ENCODE data around the gene SHQ1.

The SHQ1 gene

GRCh38 chr3:72761410-72761809 lies 86.8 kb downstream of the SHQ1 start:
- no peaks in the 10 kb centered on the region for H3K9me3 ChIP-seq (ENCODE audit: insufficient read depth, low read depth, low read length)
- H3K79me2 ChIP-seq (ENCODE audit: insufficient read depth, low read length) = no peaks in the 10 kb centered on the region
- TF ChIP-seq EZH2phosphoT487 (IDR thresholded peaks at IDR 0.05; ENCODE audit: borderline replicate concordance) (no peak), CTCF (conservative IDR thresholded peaks at IDR 0.05; ENCODE audit: low read length) (no peak)
- H3F3A ChIP-seq (ENCODE audit: low read depth) = no peaks in the 10 kb centered on the region
- no peak overlapping the region for H3K9ac ChIP-seq (ENCODE audit: low read depth, low read length, poor library complexity, severe bottlenecking)
- H3K4me1 ChIP-seq (ENCODE audit: insufficient read depth, low read length, poor library complexity, severe bottlenecking) = peaks cover 11% of the 10 kb centered on the region
- H3K36me3 ChIP-seq (ENCODE audit: insufficient read depth, low read length) = peaks cover 4% of the 10 kb centered on the region; the same call in 1 of the 2 replicates
- H2AFZ ChIP-seq (ENCODE audit: low read length) = no peak overlapping the region
- H3K9me2 ChIP-seq (replicated peaks; ENCODE audit: low read depth, low read length) = no peaks in the 10 kb centered on the region
- peaks cover 4% of the 10 kb centered on the region for H4K20me1 ChIP-seq (ENCODE audit: insufficient read depth, low read length, poor library complexity, severe bottlenecking)
- H3K4me3 ChIP-seq (ENCODE audit: low read length, poor library complexity, severe bottlenecking) = no peak overlapping the region
- no peak overlapping the region for H3K4me2 ChIP-seq (ENCODE audit: low read depth, low read length, poor library complexity, severe bottlenecking)
- H3K27me3 ChIP-seq (ENCODE audit: insufficient read depth, low read length, poor library complexity, severe bottlenecking) = no peaks in the 10 kb centered on the region

- TF ChIP-seq CTCF (conservative IDR thresholded peaks at IDR 0.05; ENCODE audit: low read length) (no peak), EZH2phosphoT487 (IDR thresholded peaks at IDR 0.05; ENCODE audit: borderline replicate concordance) (no peak)
These were observed 88.0 kb downstream of the SHQ1 start for GRCh38 chr3:72760225-72760624.

GRCh38 chr3:72756900-72757299 lies 91.3 kb downstream of the SHQ1 start:
- Histone ChIP-seq H2AFZ (ENCODE audit: low read length) (no peak overlapping the region), H3K27me3 (ENCODE audit: insufficient read depth, low read length, poor library complexity, severe bottlenecking) (no peaks in the 10 kb centered on the region), H3K9me2 (replicated peaks; ENCODE audit: low read depth, low read length) (no peaks in the 10 kb centered on the region), H3K9me3 (ENCODE audit: insufficient read depth, low read depth, low read length) (no peaks in the 10 kb centered on the region), H3F3A (ENCODE audit: low read depth) (no peaks in the 10 kb centered on the region), H3K79me2 (ENCODE audit: insufficient read depth, low read length) (no peaks in the 10 kb centered on the region), H3K4me3 (ENCODE audit: low read length, poor library complexity, severe bottlenecking) (peak overlapping the region; percentile 42), H3K36me3 (ENCODE audit: insufficient read depth, low read length) (no peaks in the 10 kb centered on the region), H3K4me2 (ENCODE audit: low read depth, low read length, poor library complexity, severe bottlenecking) (peak overlapping the region; percentile 69), H4K20me1 (ENCODE audit: insufficient read depth, low read length, poor library complexity, severe bottlenecking) (peaks cover 4% of the 10 kb centered on the region), H3K4me1 (ENCODE audit: insufficient read depth, low read length, poor library complexity, severe bottlenecking) (peaks cover 12% of the 10 kb centered on the region), H3K9ac (ENCODE audit: low read depth, low read length, poor library complexity, severe bottlenecking) (no peak overlapping the region)
- TF ChIP-seq CTCF (conservative IDR thresholded peaks at IDR 0.05; ENCODE audit: low read length) (no peak), EZH2phosphoT487 (IDR thresholded peaks at IDR 0.05; ENCODE audit: borderline replicate concordance) (0 out of 2 replicates have a peak, but pooled peaks have one; percentile 22)

More at GRCh38 chr3:72760225-72760624, 88.0 kb downstream of the SHQ1 start:
- no peaks in the 10 kb centered on the region for H3K79me2 ChIP-seq (ENCODE audit: insufficient read depth, low read length)
- no peaks in the 10 kb centered on the region for H3K27me3 ChIP-seq (ENCODE audit: insufficient read depth, low read length, poor library complexity, severe bottlenecking)
- no peaks in the 10 kb centered on the region; the same call in 1 of the 2 replicates for H3K36me3 ChIP-seq (ENCODE audit: insufficient read depth, low read length)
- no peak overlapping the region for H3K4me3 ChIP-seq (ENCODE audit: low read length, poor library complexity, severe bottlenecking)
- H3K9me3 ChIP-seq (ENCODE audit: insufficient read depth, low read depth, low read length) = no peaks in the 10 kb centered on the region
- H3K9me2 ChIP-seq (replicated peaks; ENCODE audit: low read depth, low read length) = no peaks in the 10 kb centered on the region
- peaks cover 12% of the 10 kb centered on the region for H3K4me1 ChIP-seq (ENCODE audit: insufficient read depth, low read length, poor library complexity, severe bottlenecking)
- H3K4me2 ChIP-seq (ENCODE audit: low read depth, low read length, poor library complexity, severe bottlenecking) = no peak overlapping the region
- H3K9ac ChIP-seq (ENCODE audit: low read depth, low read length, poor library complexity, severe bottlenecking) = no peak overlapping the region
- H2AFZ ChIP-seq (ENCODE audit: low read length) = no peak overlapping the region
- peaks cover 4% of the 10 kb centered on the region for H4K20me1 ChIP-seq (ENCODE audit: insufficient read depth, low read length, poor library complexity, severe bottlenecking)
- no peaks in the 10 kb centered on the region for H3F3A ChIP-seq (ENCODE audit: low read depth)

All from Loucy (cell line).